AG09319 (cell line): ENCODE data around the gene BORCS5.
"Not testable (repeated sequence)": the region's sequence is repeated elsewhere in the genome, so short reads cannot be mapped to it uniquely, and the experiment has no call there.

Experiments used
- DNase-seq: peaks from one replicate; pipeline ENCODE4 v3.0.0-alpha.2; 2010; ENCODE audit warnings: low read depth; ENCODE audit errors: extremely low read depth
- CTCF ChIP-seq: IDR thresholded peaks from 2 replicates; pipeline ENCODE4 v1.5.1; 2011; ENCODE audit warnings: low read depth, mild to moderate bottlenecking, inconsistent platforms, low read length, moderate library complexity

BORCS5 gene

GRCh38 chr12:12356896-12357718 is at the start of gene BORCS5:
BORCS5 (plus strand) TSS chr12:12357078; CDS start chr12:12357452, 374 bp downstream.
- peak; percentile 77 for DNase-seq
- TF ChIP-seq CTCF: peak; percentile 32

GRCh38 chr12:12310695-12311094 is 46.2 kb upstream of the BORCS5 start:
- not testable (repeated sequence) for DNase-seq

GRCh38 chr12:12315838-12316237 is 41.0 kb upstream of the BORCS5 start:
- DNase-seq: no peak
- no peak for TF ChIP-seq CTCF

- no peak for TF ChIP-seq CTCF
- no peak for DNase-seq
Observed at GRCh38 chr12:12319451-12320183, 37.3 kb upstream of the BORCS5 start.

GRCh38 chr12:12323118-12323517 is 33.8 kb upstream of the BORCS5 start:
- TF ChIP-seq CTCF: no peak
- no peak for DNase-seq

GRCh38 chr12:12323591-12323990 is 33.3 kb upstream of the BORCS5 start:
- no peak for DNase-seq
- TF ChIP-seq CTCF: no peak

GRCh38 chr12:12326262-12326661 is 30.6 kb upstream of the BORCS5 start:
- DNase-seq: no peak
- no peak for TF ChIP-seq CTCF
